ENCODE measurements around the gene SYNM.

SYNM gene

DNA sequence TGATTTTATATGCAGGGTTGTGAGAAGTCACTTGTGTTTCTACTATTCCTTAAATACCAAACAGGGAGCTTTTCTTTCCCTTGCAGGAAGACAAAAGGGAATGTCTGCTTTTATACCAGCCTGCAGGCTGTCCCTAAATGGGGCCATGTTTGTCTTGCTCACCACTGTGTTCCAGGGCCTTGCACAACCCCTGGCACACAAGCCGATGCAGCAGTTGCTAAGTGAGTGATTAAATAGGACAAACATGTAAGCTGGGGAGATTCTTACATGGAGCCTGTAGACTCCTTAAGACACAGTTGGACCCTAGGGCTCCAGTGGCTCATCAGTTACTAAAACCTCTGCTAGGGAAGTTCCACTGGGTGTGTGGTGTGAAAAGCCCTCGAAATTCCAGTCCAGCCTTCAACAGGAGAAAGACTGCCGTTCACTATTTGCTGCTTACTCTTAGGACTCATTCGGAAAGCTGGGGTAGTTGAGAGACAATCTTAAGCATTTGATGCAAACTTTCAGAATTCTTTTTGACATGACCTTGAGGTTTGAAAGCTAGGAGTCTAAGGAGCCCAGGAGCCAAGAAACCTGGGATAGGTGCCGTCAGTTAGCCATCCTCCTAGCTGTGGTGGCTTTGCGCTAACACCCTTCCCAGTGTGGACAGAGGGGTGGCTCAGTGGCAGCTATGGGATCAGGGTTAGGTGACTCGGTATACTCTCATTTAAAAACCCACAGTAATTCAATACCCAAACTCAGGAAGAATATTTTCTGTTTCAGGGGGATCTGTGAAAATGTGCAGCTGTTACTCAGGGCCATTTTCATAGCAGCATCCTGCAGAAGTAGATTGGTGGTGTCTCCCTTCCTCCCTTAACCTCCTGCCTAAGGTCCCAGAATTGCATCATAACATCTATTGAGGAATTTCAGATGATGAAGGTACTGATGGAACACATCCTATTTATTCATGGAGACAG lies 39.1 kb downstream of the SYNM start:
- no peak for DNase-seq

DNA sequence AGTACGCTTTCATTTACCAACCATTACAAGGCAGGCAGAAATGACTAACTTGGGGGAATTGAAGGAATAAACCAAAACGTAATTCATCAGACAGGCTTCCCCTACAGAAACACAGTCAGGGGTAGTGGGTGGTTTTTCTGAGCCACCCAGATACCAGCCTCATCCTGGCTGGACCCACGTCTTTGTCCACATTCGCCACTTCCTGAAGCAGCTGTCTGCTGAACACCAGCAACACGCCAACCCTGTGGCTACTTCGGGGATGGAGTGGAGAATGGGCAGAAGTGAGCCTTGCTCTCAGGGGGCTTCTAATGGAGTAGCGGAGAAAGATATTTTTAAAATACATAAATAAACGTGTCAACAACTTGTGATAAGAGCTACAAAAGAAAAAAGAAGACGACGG lies 40.1 kb downstream of the SYNM start:
- no peak for DNase-seq

DNA sequence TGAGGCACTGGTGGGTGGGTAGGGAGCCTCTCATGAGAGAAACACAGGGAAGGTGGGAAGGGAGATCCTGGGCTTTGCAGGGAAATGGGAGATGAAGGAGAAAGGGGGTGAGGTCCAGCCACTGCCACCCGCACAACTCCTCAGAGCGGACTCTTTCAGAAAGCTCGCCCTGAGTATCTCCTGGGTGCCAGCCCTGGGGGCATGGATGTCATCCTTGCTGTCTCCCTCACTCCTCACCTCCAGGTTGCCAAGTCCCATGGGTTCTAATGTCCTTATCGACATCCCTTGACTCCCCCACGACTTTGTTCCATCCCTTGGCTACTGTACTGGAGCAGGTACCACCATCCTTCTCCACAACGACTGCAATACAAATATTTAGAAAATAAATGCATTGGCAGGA lies 40.9 kb downstream of the SYNM start:
- no peak for DNase-seq

DNA sequence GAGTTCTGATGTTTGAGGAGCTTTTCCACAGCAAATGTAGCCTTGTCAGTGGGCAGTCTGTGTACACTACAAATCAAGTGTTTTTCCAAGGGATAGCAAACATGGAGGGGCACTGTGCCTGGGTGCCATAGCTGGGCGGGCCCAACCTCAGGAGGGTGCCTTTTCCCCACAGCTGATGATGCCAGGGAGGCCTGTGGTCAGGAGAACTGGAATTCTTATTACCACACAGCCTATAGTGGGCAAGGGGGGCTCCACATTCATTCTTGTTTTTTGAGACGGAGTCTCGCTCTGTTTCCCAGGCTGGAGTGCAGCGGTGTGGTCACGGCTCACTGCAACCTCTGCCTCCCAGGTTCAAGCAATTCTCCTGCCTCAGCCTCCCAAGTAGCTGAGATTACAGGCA lies 41.8 kb downstream of the SYNM start:
- DNase-seq, result no peak

DNA sequence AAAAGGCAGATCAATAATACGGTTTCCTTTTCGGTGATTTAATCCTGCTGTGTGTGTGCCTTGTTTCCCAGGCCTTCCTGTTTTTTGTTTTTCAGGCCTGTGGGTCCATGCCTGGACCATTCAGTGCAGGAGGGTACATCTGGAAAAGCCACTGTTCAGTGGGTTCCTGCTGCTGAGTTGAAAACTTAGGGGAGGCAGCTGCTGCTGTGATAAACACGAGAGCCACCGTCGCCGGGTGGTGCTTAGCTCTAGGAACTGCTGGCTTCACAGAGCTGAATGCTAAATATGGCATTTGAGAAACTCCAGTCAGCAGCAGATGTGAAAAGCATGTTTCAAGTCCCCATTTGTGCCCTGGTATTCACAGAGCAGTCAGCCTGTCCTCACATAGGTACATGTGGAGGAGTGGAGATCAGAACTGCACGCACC lies 44.0 kb downstream of the SYNM start:
- DNase-seq, result no peak

DNA sequence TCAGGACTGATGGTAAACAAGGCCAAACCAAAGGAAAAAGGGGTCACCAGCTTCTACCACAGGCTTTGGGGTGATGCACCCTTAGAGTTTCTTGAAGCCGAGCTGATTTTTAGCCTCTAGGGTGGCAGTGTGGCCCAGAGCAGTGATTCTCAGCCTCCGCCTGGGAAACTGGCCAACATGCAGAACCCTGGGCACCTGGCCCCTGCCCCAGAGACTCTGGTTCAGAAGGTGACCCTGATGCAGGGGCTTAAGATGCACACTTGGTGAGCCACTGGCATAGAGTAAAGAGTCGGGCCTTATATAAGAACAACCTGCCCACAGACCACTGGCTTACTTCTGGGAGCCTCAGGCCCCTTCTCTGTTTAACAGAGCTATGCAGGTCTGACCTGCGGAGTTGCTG lies 44.5 kb downstream of the SYNM start:
- no peak for DNase-seq

GRCh38 chr15:99151156-99151555 lies 46.3 kb downstream of the SYNM start:
- DNase-seq, result no peak

DNA sequence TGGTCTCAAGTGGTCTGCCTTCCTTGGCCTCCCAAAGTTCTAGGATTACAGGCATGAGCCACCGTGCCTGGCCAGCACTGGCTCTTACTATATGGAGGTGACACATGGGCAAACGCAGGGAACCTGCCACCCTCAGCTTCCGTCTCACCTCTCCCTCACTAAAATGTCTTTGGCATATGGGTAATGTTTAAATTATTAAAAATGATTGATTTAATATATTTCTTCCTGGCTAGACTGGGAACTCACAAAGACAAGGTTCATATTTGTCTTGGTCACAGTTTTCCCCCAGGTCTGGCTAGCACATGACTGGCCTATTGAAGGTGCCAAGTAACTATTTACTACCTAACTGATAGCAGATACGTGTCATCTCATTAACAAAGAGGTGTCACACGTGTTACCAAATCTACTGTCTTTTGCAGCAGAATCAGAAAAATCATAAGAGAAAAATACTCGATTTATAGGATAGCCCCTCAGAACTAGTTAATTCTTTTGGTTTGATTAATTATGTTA lies 48.2 kb downstream of the SYNM start:
- DNase-seq, result no peak

DNA sequence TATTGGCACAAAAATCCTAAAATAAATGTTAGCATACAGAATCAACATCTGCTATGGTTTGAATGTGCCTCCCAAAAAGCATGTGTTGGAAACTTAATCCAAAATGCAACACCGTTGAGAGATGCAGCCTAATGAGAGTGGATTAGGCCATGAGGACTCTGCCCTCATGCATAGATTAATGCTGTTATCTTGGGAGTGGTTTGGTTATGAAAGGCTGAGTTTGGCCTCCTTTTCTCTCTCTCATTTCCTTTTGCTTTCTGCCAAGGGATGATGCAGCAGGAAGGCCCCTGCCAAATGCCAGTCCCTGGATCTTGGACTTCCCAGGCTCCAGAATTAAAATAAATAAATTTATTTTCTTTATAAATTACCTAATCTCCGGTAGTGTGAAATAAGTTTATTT lies 49.4 kb downstream of the SYNM start:
- DNase-seq, result no peak

GRCh38 chr15:99155961-99156443 lies 51.1 kb downstream of the SYNM start:
- DNase-seq, result no peak

DNA sequence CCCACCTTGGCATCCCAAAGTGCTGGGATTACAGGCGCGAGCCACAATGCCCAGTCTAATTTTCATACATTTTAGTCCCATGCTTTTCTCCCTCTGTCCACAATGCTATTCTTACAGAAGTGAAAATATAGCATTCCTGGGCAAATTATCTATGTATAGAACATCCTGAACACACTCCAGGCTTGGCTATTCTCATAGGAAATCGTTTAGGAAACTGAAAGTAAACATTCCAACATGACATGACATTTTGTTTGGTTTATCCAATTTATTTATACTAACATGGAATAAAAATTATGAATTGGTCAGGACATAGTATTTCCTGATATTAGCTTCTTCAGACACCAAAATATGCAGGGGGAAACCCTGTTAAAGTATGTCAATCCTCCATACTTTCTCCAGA lies 52.6 kb downstream of the SYNM start:
- no peak for DNase-seq

DNA sequence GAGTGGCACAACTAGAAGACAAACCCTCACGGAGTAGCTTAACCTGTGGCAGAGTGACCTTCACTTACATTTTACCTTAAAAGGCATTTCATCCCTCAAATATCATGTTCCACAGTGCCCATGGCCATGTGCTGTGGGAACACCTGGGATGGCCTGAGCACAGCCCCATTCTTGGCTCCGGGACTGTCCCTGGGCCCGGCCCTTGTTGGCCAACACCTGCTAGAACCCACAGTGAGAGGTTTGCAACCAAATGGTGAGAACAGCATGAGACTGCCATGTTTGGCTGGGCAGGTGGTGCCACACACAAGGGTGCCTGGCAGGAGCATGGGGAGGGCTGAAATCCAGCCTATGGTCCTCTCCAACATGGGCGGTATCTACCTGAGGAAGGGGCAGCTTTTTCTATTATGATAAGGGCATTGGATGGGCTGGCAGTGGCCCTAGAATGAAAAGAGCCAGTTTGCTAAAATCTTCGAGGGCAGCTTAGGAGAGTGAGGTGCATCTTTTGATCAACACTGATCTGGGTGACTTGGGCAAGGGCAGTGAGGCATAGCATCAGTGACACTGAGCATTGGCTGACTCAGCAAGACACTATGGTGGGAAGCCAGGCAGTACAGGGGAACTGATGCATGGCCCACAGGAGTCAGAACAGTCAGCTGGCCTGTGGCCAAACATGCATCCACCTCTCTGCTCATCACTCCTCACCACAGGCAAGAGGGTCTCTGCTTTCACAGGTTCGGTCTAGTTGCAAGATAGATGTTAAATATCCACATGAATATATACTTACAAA lies 53.9 kb downstream of the SYNM start:
- no peak for DNase-seq

- no peak for DNase-seq
Observed at GRCh38 chr15:99163271-99164062, 58.6 kb downstream of the SYNM start.

- DNase-seq, result no peak
Observed at GRCh38 chr15:99164119-99164518, 59.2 kb downstream of the SYNM start.

- DNase-seq, result no peak
Observed at GRCh38 chr15:99165020-99165790, 60.3 kb downstream of the SYNM start.

DNA sequence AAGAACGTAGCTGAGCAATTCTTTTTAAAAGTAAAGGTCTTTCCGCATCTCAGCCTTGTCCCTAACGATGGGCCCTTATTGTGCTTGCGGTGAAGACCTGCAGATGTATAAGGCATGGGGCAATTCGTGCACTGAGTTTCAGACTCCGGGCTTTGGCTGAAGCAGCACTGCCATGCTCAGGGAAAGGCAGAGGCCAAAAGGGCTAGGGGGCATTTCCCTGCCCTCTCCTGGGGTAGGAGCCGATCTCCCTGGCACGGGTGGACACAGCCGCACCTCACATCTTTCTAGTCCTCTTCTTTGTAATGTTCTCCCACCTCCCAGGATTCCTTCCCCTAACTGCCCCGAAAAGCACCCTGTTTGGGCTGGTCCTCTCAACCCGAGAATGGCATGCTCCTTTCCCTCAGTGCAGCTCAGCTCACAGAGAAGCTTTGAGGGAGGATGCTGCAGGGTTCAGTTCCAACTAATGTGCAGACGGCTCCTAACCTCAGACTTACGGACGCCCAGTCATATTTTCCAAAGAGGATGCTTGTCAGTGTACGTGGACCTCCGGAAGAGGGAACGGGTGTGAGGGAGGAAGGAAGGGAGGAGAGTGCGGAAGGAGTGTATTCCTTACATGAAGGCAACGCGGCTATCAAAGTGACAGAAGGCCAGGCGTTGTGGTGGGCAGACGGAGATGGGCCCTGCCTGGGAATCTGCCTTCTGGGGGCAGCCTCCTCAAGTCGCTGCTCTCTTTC lies 61.2 kb downstream of the SYNM start:
- no peak for DNase-seq

- DNase-seq, result no peak
Observed at GRCh38 chr15:99167201-99167600, 62.3 kb downstream of the SYNM start.

GRCh38 chr15:99167640-99168039 lies 62.8 kb downstream of the SYNM start:
- DNase-seq, result no peak

DNA sequence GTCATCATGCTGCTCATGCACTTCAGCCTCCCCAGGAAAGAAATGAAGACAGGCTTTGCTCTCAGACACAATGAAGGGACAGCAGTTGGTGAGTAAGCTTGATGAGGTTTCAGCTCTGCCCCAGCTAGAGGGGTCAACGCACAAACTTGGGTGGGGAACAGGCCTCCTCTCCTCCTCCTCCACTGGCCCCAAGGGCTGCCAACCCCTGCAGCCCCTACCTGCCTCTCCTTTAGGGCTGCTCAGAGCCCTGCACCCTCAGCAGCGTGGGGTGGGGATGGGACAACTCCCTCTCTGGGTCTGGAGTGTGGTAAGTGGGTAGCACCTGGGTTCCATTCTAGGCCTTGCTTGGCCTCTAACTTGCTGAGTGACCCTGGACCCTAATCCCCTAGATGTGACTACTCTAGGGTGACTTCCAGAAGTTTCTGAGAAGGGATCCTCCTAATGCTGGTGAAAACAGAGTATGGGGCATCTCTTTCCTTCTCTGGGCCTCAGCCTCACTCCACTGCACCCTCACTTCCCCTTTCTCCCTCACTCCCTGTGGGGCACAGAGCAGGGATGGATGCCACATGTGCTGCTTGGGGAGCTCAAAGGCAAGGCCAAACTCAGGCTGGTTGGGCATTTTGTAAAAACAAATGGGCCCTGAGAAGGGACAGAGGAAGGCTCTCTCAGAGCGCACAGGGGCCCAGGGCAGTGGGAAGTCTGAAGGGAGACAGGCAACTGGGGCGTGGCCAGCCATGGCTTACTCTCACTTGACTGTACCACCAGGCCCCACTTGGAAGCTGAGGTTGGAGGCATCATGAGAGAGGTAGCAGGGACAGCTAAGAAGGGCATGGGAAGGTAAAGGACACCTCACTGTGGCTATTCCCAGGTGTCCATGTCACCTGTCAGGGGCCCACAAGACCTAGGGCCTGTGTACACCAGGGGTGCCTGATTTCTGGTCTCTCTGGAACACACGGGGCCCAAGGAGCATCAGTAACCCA lies 64.0 kb downstream of the SYNM start:
- DNase-seq, result no peak

DNA sequence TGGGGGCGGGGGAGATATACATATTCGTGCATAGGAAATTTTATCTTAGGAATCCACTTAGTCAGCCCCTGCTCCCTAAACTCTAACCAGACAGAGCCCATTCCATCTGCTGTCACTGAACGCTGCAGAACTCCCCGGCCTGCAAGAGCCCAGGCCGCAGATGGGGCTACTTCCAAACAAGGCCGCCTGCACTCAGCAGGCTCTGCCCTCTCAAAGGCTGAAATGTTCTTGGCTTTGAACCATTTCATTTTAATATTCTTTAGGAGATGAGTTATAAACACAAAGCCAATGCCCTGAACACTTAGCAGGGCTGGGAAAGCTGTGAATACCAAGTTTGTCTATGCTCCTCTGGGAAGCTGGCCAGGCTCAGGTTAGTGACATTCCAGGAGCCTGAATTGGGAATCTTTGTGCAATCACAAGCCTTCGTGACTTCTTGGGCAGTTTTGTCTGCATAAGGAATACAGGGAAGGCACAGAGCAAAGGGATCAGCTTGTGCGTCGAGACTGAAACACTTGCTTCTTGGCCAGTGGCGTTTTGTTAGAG lies 65.0 kb downstream of the SYNM start:
- DNase-seq, result no peak
